Measurements from ENCODE around the gene SMAD5. TPM values are rescaled to one million over a fixed set of nuclear protein-coding genes. Genes with fewer than 3 reads are reported as not detected.

The SMAD5 gene
- polyA plus RNA-seq, 1 experiment = 98.3 TPM

- POLR2A ChIA-PET = no interaction called here
- CTCF ChIA-PET = no interaction called here
- no peak overlapping the region for H3K27ac ChIP-seq (ENCODE audit: low read depth, low read length)
- H3K27me3 ChIP-seq (ENCODE audit: control insufficient read depth, insufficient read depth, low read length) = peaks cover 42% of the 10 kb centered on the region
- H3K4me3 ChIP-seq (ENCODE audit: low read depth, low read length) = no peak overlapping the region
- no peak for DNase-seq (ENCODE audit: low read depth, low spot score)
- no peak for TF ChIP-seq CTCF (IDR thresholded peaks at IDR 0.05; ENCODE audit: low read depth, low read length)
- H3K9me3 ChIP-seq (ENCODE audit: control insufficient read depth, insufficient read depth, low read length) = no peaks in the 10 kb centered on the region
These were observed 17.3 kb upstream of the SMAD5 start for GRCh38 chr5:136115183-136115865.

GRCh38 chr5:136120529-136120928, 12.1 kb upstream of the SMAD5 start:
- Histone ChIP-seq H3K27ac (ENCODE audit: low read depth, low read length) (no peak overlapping the region), H3K27me3 (ENCODE audit: control insufficient read depth, insufficient read depth, low read length) (peaks cover 40% of the 10 kb centered on the region), H3K9me3 (ENCODE audit: control insufficient read depth, insufficient read depth, low read length) (no peaks in the 10 kb centered on the region), H3K4me3 (ENCODE audit: low read depth, low read length) (no peak overlapping the region)
- TF ChIP-seq CTCF (IDR thresholded peaks at IDR 0.05; ENCODE audit: low read depth, low read length) = no peak
- POLR2A ChIA-PET = no interaction called here
- DNase-seq (ENCODE audit: low read depth, low spot score) = no peak
- CTCF ChIA-PET = no interaction called here

GRCh38 chr5:136123236-136123768, 9.3 kb upstream of the SMAD5 start:
- no peak for DNase-seq (ENCODE audit: low read depth, low spot score)
- Histone ChIP-seq H3K27me3 (ENCODE audit: control insufficient read depth, insufficient read depth, low read length) (peaks cover 42% of the 10 kb centered on the region), H3K4me3 (ENCODE audit: low read depth, low read length) (no peak overlapping the region), H3K9me3 (ENCODE audit: control insufficient read depth, insufficient read depth, low read length) (no peaks in the 10 kb centered on the region), H3K27ac (ENCODE audit: low read depth, low read length) (no peak overlapping the region)
- ChIA-PET CTCF (interaction anchor here (0.8 kb wide), 1 partner anchor 11 kb away, joined by 3 read pairs; no protein-coding TSS in a partner anchor), POLR2A (no interaction called here)
- no peak for TF ChIP-seq CTCF (IDR thresholded peaks at IDR 0.05; ENCODE audit: low read depth, low read length)

GRCh38 chr5:136127560-136127959, 5.1 kb upstream of the SMAD5 start:
- POLR2A ChIA-PET = no interaction called here
- no peak for TF ChIP-seq CTCF (IDR thresholded peaks at IDR 0.05; ENCODE audit: low read depth, low read length)
- no peak overlapping the region for H3K4me3 ChIP-seq (ENCODE audit: low read depth, low read length)
- CTCF ChIA-PET = interaction anchor here (1.2 kb wide), 1 partner anchor 47 kb away, joined by 4 read pairs; no protein-coding TSS in a partner anchor
- H3K9me3 ChIP-seq (ENCODE audit: control insufficient read depth, insufficient read depth, low read length) = no peaks in the 10 kb centered on the region
- peaks cover 21% of the 10 kb centered on the region for H3K27me3 ChIP-seq (ENCODE audit: control insufficient read depth, insufficient read depth, low read length)
- no peak for DNase-seq (ENCODE audit: low read depth, low spot score)
- H3K27ac ChIP-seq (ENCODE audit: low read depth, low read length) = no peak overlapping the region

GRCh38 chr5:136128481-136128880, 4.2 kb upstream of the SMAD5 start:
- TF ChIP-seq CTCF (IDR thresholded peaks at IDR 0.05; ENCODE audit: low read depth, low read length) = no peak
- CTCF ChIA-PET = interaction anchor here (0.7 to 1.7 kb wide), 2 partner anchors 45 to 46 kb away, joined by 3 to 7 read pairs; no protein-coding TSS in a partner anchor
- no peak overlapping the region for H3K27ac ChIP-seq (ENCODE audit: low read depth, low read length)
- H3K9me3 ChIP-seq (ENCODE audit: control insufficient read depth, insufficient read depth, low read length) = no peaks in the 10 kb centered on the region
- H3K27me3 ChIP-seq (ENCODE audit: control insufficient read depth, insufficient read depth, low read length) = peaks cover 21% of the 10 kb centered on the region
- DNase-seq (ENCODE audit: low read depth, low spot score) = no peak
- POLR2A ChIA-PET = no interaction called here
- H3K4me3 ChIP-seq (ENCODE audit: low read depth, low read length) = no peak overlapping the region

Measured in AG04450 (cell line).